Measurements from ENCODE around the gene KRT77.

Gene KRT77

DNA sequence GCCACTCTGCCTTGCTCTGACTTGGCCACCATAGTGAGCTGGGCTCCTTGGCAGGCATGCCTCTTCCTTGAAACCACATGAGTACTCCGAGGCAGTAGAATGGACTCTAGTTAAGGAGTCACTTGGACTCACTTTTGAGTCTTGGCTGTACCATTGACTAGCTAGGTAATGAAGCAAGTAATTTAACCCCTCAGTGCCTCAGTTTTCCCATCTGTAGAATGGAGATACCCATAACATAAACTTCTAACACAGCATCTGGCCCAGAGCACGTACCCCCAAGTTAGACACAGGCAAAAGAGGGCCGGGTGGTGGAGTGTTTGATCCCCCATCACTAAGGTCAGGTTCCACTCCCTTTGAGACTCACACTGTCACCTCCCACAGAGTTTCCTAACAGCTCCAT is 8.3 kb downstream of the KRT77 start:
- ATAC-seq = no peak
- TF ChIP-seq ESRRG (CRISPR knock-in tag; IDR thresholded peaks at IDR 0.05) (no peak), PPARA (CRISPR knock-in tag; IDR thresholded peaks at IDR 0.05; ENCODE audit: borderline replicate concordance) (no peak), PATZ1 (CRISPR knock-in tag; IDR thresholded peaks at IDR 0.05; ENCODE audit: borderline replicate concordance) (no peak), BACH2 (CRISPR knock-in tag; IDR thresholded peaks at IDR 0.05; ENCODE audit: borderline replicate concordance) (no peak), ARNTL (CRISPR knock-in tag; IDR thresholded peaks at IDR 0.05; ENCODE audit: borderline replicate concordance, low read depth) (no peak), TOX (CRISPR knock-in tag; IDR thresholded peaks at IDR 0.05; ENCODE audit: borderline replicate concordance) (no peak), OSR1 (CRISPR knock-in tag; IDR thresholded peaks at IDR 0.05) (no peak), ZNF8 (CRISPR knock-in tag; IDR thresholded peaks at IDR 0.05) (no peak), ISL1 (CRISPR knock-in tag; IDR thresholded peaks at IDR 0.05) (no peak), GLIS3 (CRISPR knock-in tag; IDR thresholded peaks at IDR 0.05) (no peak), RARB (CRISPR knock-in tag; IDR thresholded peaks at IDR 0.05) (no peak), ZNF70 (CRISPR knock-in tag; IDR thresholded peaks at IDR 0.05) (no peak)
- TF ChIP-seq, protein P1, sequence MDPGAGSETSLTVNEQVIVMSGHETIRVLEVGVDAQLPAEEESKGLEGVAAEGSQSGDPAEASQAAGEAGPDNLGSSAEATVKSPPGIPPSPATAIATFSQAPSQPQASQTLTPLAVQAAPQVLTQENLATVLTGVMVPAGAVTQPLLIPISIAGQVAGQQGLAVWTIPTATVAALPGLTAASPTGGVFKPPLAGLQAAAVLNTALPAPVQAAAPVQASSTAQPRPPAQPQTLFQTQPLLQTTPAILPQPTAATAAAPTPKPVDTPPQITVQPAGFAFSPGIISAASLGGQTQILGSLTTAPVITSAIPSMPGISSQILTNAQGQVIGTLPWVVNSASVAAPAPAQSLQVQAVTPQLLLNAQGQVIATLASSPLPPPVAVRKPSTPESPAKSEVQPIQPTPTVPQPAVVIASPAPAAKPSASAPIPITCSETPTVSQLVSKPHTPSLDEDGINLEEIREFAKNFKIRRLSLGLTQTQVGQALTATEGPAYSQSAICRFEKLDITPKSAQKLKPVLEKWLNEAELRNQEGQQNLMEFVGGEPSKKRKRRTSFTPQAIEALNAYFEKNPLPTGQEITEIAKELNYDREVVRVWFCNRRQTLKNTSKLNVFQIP (CRISPR knock-in tag; IDR thresholded peaks at IDR 0.05; ENCODE audit: borderline replicate concordance, low read depth) = no peak
- TF ChIP-seq, protein P2, sequence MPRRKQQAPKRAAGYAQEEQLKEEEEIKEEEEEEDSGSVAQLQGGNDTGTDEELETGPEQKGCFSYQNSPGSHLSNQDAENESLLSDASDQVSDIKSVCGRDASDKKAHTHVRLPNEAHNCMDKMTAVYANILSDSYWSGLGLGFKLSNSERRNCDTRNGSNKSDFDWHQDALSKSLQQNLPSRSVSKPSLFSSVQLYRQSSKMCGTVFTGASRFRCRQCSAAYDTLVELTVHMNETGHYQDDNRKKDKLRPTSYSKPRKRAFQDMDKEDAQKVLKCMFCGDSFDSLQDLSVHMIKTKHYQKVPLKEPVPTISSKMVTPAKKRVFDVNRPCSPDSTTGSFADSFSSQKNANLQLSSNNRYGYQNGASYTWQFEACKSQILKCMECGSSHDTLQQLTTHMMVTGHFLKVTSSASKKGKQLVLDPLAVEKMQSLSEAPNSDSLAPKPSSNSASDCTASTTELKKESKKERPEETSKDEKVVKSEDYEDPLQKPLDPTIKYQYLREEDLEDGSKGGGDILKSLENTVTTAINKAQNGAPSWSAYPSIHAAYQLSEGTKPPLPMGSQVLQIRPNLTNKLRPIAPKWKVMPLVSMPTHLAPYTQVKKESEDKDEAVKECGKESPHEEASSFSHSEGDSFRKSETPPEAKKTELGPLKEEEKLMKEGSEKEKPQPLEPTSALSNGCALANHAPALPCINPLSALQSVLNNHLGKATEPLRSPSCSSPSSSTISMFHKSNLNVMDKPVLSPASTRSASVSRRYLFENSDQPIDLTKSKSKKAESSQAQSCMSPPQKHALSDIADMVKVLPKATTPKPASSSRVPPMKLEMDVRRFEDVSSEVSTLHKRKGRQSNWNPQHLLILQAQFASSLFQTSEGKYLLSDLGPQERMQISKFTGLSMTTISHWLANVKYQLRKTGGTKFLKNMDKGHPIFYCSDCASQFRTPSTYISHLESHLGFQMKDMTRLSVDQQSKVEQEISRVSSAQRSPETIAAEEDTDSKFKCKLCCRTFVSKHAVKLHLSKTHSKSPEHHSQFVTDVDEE (CRISPR knock-in tag; IDR thresholded peaks at IDR 0.05) = no peak

DNA sequence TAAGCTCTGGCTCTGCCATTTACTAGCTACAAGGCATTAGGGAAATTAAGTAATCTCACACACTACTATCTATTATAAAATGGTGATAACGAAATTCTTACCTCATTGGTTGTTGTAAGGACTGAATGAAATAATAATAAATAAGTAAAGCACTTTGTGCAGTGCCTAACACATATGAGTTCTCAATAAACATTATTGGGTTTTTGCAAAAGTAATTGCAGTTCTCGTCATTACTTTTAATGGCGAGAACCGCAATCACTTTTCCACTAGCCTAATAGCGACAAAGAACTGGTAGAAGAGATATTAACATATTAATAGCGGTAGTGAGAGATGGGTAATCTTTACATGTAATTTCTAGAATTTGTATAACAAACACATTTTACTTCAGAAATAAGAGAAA is 9.2 kb downstream of the KRT77 start:
- TF ChIP-seq ISL1 (CRISPR knock-in tag; IDR thresholded peaks at IDR 0.05) (no peak), GLIS3 (CRISPR knock-in tag; IDR thresholded peaks at IDR 0.05) (no peak), ZFP30 (CRISPR knock-in tag; IDR thresholded peaks at IDR 0.05) (no peak), ZNF8 (CRISPR knock-in tag; IDR thresholded peaks at IDR 0.05) (no peak), CSDC2 (CRISPR knock-in tag; IDR thresholded peaks at IDR 0.05) (no peak), RARB (CRISPR knock-in tag; IDR thresholded peaks at IDR 0.05) (no peak), ZNF565 (CRISPR knock-in tag; conservative IDR thresholded peaks at IDR 0.05; ENCODE audit: low read depth) (no peak), TCF4 (CRISPR knock-in tag; IDR thresholded peaks at IDR 0.05; ENCODE audit: borderline replicate concordance) (no peak), SNAI2 (CRISPR knock-in tag; IDR thresholded peaks at IDR 0.05) (no peak), ZC3H10 (CRISPR knock-in tag; IDR thresholded peaks at IDR 0.05) (no peak), PATZ1 (CRISPR knock-in tag; IDR thresholded peaks at IDR 0.05; ENCODE audit: borderline replicate concordance) (no peak), BACH2 (CRISPR knock-in tag; IDR thresholded peaks at IDR 0.05; ENCODE audit: borderline replicate concordance) (no peak), PPARA (CRISPR knock-in tag; IDR thresholded peaks at IDR 0.05; ENCODE audit: borderline replicate concordance) (no peak), ZNF70 (CRISPR knock-in tag; IDR thresholded peaks at IDR 0.05) (no peak)
- TF ChIP-seq, protein P2 (CRISPR knock-in tag; IDR thresholded peaks at IDR 0.05) = no peak
- TF ChIP-seq, protein P3, sequence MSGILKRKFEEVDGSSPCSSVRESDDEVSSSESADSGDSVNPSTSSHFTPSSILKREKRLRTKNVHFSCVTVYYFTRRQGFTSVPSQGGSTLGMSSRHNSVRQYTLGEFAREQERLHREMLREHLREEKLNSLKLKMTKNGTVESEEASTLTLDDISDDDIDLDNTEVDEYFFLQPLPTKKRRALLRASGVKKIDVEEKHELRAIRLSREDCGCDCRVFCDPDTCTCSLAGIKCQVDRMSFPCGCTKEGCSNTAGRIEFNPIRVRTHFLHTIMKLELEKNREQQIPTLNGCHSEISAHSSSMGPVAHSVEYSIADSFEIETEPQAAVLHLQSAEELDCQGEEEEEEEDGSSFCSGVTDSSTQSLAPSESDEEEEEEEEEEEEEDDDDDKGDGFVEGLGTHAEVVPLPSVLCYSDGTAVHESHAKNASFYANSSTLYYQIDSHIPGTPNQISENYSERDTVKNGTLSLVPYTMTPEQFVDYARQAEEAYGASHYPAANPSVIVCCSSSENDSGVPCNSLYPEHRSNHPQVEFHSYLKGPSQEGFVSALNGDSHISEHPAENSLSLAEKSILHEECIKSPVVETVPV (CRISPR knock-in tag; IDR thresholded peaks at IDR 0.05) = no peak
- TF ChIP-seq, protein P1 (CRISPR knock-in tag; IDR thresholded peaks at IDR 0.05; ENCODE audit: borderline replicate concordance, low read depth) = no peak
- ATAC-seq = no peak

Data from SK-N-SH treated with all-trans-retinoic acid at 6 μM for 48 hours (cell line).